Bronchial epithelial cell (primary cell): ENCODE measurements around the gene SAMD4A. TPM values are rescaled to one million over a fixed set of nuclear protein-coding genes. Genes with fewer than 3 reads are reported as not detected.

Experiments
- DNase-seq: peaks from one replicate; pipeline ENCODE4 v3.0.0-alpha.2; 2010; ENCODE audit warnings: low read depth
- FAIRE-seq: peaks from 2 replicates; lab custom pipeline; 2011; peaks lifted over from hg19 to GRCh38; lab: Jason Lieb, UNC
- H3K27me3 ChIP-seq: 2 replicates; pipeline ENCODE4 v1.5.1; 2011; ENCODE audit warnings: low read length; ENCODE audit not compliant: control insufficient read depth, insufficient read depth
- H3K36me3 ChIP-seq: 2 replicates; pipeline ENCODE4 v1.5.1; 2011; ENCODE audit warnings: low read length; ENCODE audit not compliant: control insufficient read depth, insufficient read depth
- H3K4me3 ChIP-seq: 2 replicates; pipeline ENCODE4 v1.5.1; 2011; ENCODE audit warnings: mild to moderate bottlenecking, low read depth, low read length, control low read depth
- total RNA-seq: library from RNA; depleted of rRNA; stranded (reverse); fragments of >200 nt; gene quantifications from 2 replicates; pipeline ENCODE4 v1.2.1, GENCODE V29; 2014
- TF ChIP-seq, protein P1 (sequence below): IDR thresholded peaks from 2 replicates; pipeline ENCODE4 v1.5.1; 2011; ENCODE audit warnings: mild to moderate bottlenecking, moderate library complexity, low read length, control low read depth, inconsistent platforms; ENCODE audit not compliant: insufficient read depth, severe bottlenecking

SAMD4A gene
- total RNA-seq, 1 donor from 2014 or later, result 13.4 TPM

DNA sequence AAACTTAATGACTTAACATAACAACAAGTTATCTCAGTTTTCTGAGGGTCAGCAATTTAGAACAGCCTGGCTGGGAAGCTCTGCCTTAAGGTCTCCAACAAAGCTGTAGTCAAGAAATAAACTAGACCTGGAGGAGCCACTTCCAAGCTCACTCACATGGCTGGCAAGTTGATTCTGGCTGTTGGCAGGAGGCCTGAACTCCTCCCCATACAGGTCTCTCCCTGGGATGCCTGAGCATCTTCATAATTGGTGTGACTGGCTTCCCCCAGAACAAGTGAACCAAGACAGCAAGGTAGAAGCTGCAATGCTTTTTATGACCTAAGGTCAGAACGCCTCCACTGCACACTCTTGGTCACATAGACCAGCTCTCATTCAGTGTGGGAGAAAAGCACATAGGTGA, 128.3 kb downstream of the SAMD4A start:
- FAIRE-seq, result no peak
- TF ChIP-seq, protein P1, sequence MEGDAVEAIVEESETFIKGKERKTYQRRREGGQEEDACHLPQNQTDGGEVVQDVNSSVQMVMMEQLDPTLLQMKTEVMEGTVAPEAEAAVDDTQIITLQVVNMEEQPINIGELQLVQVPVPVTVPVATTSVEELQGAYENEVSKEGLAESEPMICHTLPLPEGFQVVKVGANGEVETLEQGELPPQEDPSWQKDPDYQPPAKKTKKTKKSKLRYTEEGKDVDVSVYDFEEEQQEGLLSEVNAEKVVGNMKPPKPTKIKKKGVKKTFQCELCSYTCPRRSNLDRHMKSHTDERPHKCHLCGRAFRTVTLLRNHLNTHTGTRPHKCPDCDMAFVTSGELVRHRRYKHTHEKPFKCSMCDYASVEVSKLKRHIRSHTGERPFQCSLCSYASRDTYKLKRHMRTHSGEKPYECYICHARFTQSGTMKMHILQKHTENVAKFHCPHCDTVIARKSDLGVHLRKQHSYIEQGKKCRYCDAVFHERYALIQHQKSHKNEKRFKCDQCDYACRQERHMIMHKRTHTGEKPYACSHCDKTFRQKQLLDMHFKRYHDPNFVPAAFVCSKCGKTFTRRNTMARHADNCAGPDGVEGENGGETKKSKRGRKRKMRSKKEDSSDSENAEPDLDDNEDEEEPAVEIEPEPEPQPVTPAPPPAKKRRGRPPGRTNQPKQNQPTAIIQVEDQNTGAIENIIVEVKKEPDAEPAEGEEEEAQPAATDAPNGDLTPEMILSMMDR, result no peak

DNA sequence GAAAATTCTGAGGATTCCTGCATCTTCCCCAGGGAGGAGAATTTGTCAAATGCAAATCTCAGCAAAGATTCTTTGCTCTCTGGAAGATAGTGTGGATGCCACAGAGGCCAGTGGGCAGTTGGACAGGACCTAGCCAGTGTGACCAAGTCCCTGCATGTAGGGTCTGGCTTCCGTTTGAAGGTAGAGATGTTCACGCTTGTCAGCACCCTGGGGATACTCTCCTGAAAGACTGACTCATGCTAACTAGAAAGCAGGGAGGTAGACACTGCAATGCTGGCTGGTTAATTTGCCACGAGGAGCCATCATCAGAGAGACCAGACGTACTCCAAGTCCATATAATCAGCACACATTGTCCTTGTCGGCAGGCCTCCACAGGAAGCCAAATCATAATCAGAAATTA, 130.1 kb downstream of the SAMD4A start:
- FAIRE-seq (no peak), DNase-seq (peak; percentile 90)
- Histone ChIP-seq H3K36me3 (no peaks in the 10 kb centered on the region), H3K4me3 (no peak overlapping the region), H3K27me3 (no peaks in the 10 kb centered on the region)
- TF ChIP-seq, protein P1, result no peak

More for the DNA sequence above, 128.3 kb downstream of the SAMD4A start:
- H3K27me3 ChIP-seq, result no peaks in the 10 kb centered on the region
- no peaks in the 10 kb centered on the region for H3K36me3 ChIP-seq
- no peak overlapping the region for H3K4me3 ChIP-seq
- peak; percentile 42 for DNase-seq

DNA sequence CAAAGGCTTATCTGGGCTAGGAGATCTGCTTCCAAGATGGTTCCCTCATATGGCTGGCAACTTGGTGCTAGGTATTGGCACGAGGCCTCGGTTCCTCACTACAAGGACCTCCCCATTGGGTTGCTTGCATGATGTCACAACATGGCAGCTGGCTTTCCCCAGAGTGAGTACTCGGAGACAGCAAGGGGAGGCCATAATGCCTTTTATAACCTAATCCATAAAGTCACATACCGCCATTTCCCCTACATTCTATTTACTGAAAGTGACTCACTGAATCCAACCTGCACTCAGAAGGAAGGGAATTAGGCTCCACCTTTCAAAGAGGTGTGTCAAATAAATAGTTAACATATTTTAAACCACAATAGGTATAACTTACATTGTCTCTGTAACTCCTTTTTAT, 130.9 kb downstream of the SAMD4A start:
- FAIRE-seq (no peak), DNase-seq (peak; percentile 77)
- Histone ChIP-seq H3K4me3 (no peak overlapping the region), H3K36me3 (peaks cover 2% of the 10 kb centered on the region), H3K27me3 (no peaks in the 10 kb centered on the region)
- TF ChIP-seq, protein P1, result no peak

DNA sequence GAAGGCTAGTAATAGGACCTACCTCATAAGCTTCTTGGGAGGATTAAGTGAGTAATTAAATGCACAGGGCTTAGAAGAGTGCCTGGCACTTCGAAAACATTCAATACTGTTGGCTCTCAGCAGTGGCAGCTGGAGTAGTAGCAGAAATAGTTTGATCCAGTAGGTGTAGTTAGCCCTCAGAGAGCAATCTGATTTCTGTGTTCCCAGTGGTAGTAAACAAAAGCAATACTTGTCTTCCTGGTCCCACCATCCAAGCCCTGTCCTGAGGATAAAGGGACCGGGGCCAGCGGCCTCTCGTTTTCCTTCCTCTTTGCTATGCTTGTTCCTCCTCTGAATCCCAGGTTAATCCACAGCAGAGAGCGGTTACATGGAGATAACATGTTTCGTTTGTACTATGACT, 131.6 kb downstream of the SAMD4A start:
- TF ChIP-seq, protein P1, result no peak
- no peak overlapping the region for H3K4me3 ChIP-seq
- FAIRE-seq, result no peak

DNA sequence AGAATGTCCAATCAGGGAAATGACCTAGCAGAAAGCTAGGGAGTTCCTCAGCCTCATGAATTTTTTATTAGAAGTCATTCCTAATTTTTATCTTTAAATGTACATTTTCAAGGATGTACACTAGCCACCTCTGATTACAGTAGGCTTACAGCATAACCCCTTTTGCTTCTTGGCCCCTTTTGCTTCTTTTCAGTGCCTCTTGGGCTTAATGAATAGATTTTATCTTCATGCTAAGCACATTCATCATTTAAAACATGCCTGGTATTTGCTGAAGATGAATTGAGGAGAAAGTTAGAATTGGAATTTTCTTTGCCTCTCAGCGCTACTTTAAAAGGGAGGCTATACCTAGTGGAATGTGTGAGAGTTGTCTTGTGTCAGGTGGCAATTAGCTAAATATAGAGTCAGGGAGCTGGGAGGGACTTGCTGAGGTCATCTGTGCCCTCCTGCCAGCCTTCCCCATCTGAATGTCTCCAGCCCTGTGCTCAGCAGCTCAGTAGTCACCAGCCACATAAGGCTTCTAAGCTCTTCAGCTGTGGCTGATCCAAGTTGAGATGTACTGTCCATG, 132.1 kb downstream of the SAMD4A start:
- no peak overlapping the region for H3K4me3 ChIP-seq
- no peaks in the 10 kb centered on the region for H3K27me3 ChIP-seq
- no peak for FAIRE-seq
- no peak for DNase-seq
- H3K36me3 ChIP-seq, result peaks cover 2% of the 10 kb centered on the region
- TF ChIP-seq, protein P1, result no peak

More for the DNA sequence above, 131.6 kb downstream of the SAMD4A start:
- DNase-seq, result no peak
- Histone ChIP-seq H3K27me3 (no peaks in the 10 kb centered on the region), H3K36me3 (peaks cover 2% of the 10 kb centered on the region)

DNA sequence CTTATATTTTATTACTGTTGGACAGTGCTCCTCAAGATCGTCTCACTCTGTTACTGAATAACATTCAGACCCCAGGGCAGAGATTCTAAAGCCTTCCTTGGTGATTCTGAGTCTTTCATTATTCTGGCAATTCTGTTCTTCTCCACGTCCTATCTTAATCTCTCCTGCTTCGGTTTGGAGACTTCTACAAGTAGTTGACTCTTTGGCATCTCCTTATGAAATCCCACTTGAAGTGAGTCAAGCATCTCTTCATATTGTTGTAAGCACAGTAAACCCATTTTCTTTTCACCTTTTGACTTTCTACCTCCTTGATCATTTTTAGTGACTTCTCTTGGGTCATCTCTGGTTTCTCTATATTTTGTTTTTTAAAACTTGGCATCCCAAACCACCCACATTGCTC, 132.8 kb downstream of the SAMD4A start:
- no peak for FAIRE-seq
- H3K4me3 ChIP-seq, result no peak overlapping the region
- no peak for DNase-seq
- TF ChIP-seq, protein P1, result no peak
- H3K36me3 ChIP-seq, result peaks cover 2% of the 10 kb centered on the region
- no peaks in the 10 kb centered on the region for H3K27me3 ChIP-seq
